Measurements from ENCODE around the gene TFCP2L1. TPM values are rescaled to one million over a fixed set of nuclear protein-coding genes. Genes with fewer than 3 reads are reported as not detected.

TFCP2L1 gene
- total RNA-seq, 1 donor from 2014 or later: 0.86 TPM

DNA sequence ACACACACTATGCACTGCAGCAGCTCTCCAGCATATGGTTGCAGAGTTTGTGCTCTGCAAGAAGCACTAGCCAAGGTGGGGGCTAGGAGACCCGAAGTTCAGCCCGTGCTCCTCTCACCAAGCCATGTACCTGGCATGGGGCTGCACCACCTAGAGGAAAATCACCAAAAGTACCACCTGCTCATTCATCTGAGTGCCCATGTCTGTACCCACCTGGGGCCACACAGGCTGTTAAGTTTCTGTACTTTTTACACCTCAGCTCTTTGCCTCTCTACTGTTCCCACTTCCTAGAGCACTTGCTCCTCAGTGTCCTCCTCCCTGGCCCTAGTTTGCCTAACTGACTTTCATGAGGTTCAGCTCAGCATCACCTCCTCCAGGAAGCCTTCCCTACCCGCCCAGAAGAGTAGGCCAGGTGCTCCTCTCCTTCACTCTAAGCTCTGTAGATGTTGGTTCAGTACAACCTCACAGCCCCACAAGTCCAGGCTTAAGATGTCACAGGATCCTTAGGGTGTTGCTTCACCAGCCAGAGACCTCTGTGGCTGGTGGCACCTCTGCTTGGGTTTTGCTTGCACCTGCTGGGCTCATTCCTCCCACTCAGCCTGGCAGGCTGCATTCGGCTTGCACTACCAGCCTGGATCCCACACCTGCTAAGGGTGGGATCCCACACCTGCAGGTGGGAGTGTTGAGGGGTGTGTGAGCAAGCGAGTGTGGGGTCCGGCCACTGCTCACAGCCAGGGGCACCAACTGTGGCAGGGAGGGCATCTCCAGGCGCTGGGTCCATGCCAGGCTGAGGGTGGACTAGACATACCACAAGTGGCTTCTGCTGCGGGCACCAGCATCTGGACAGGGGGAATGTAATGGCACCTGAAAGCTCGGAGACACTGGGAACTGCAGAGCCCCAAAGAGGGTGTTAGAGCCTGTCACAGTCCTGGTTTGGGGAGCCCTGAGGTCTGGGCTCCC lies 10.2 kb upstream of the TFCP2L1 start:
- Mint-ChIP-seq H3K9me3 (ENCODE audit: low read depth) (no peaks in the 10 kb centered on the region), H3K4me3 (ENCODE audit: low read depth) (no peak overlapping the region), H3K36me3 (ENCODE audit: insufficient read depth) (no peaks in the 10 kb centered on the region), H3K27me3 (peaks cover 35% of the 10 kb centered on the region), H3K27ac (no peak overlapping the region), H3K4me1 (ENCODE audit: low read depth) (no peaks in the 10 kb centered on the region)
- TF ChIP-seq, protein P1, sequence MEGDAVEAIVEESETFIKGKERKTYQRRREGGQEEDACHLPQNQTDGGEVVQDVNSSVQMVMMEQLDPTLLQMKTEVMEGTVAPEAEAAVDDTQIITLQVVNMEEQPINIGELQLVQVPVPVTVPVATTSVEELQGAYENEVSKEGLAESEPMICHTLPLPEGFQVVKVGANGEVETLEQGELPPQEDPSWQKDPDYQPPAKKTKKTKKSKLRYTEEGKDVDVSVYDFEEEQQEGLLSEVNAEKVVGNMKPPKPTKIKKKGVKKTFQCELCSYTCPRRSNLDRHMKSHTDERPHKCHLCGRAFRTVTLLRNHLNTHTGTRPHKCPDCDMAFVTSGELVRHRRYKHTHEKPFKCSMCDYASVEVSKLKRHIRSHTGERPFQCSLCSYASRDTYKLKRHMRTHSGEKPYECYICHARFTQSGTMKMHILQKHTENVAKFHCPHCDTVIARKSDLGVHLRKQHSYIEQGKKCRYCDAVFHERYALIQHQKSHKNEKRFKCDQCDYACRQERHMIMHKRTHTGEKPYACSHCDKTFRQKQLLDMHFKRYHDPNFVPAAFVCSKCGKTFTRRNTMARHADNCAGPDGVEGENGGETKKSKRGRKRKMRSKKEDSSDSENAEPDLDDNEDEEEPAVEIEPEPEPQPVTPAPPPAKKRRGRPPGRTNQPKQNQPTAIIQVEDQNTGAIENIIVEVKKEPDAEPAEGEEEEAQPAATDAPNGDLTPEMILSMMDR (IDR thresholded peaks at IDR 0.05; ENCODE audit: unreplicated experiment): no peak
- no peak for DNase-seq (ENCODE audit: low spot score, unreplicated experiment)

DNA sequence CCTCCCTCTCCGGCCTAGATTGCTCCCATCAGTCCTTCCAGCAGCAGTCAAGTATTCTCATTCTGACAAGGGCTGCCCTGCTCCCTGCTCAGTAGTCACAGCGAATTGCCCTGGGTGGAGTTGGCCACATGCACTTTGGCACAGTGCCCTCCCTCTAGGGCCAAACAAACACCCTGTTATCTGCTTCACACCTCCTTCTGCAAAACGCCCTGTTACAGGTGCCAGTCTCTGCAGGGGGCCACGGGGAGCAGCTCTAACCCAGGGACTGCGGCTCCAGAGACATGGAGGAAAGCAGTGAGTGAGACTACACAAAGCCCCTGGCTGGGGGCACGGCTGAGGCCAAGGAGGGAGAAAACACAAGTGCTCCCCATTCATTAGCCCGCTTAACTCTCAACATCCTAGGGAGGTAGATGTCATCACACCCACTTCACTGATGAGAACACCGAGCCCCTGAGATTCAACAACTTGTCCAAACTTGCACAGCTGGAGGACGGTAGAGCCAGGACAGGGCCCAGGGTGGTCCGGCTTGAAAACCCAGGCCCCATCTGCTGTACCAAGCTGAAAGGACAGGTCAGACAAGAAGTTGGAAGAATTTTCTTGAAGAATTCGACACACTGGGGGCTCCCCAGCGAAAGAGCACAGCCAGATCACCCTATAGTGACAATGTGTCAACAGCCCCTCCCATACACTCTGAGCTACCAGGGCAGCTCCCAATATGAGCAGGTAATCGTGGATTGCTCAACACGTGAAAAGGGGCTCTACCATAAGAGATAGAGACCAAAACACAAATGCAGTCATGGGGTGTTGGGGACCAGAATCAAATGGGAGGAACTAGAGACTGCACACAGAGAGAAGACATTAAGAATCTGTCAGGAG lies 8.7 kb upstream of the TFCP2L1 start:
- no peaks in the 10 kb centered on the region for H3K9me3 Mint-ChIP-seq (ENCODE audit: low read depth)
- peaks cover 39% of the 10 kb centered on the region for H3K27me3 Mint-ChIP-seq
- TF ChIP-seq, protein P1 (IDR thresholded peaks at IDR 0.05; ENCODE audit: unreplicated experiment): no peak
- DNase-seq (ENCODE audit: low spot score, unreplicated experiment): no peak
- H3K4me3 Mint-ChIP-seq (ENCODE audit: low read depth): no peak overlapping the region
- H3K27ac Mint-ChIP-seq: no peak overlapping the region
- no peaks in the 10 kb centered on the region for H3K36me3 Mint-ChIP-seq (ENCODE audit: insufficient read depth)
- H3K4me1 Mint-ChIP-seq (ENCODE audit: low read depth): no peaks in the 10 kb centered on the region

DNA sequence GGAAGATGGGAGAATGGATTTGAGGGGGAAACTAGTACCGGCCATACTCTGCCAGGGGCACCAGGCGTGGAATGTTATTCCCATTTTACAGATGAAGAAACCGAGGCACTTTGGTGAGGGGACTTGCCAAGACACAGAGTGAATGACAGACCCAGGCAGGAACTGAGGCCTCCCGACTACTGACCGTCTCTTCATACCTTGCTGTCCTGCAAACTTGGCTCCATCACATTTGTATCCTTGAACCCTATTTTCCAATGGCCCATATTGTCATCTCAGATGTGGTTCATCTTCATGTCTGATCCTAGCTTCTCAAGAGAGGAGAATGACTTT lies 6.2 kb upstream of the TFCP2L1 start:
- Mint-ChIP-seq H3K27ac (no peak overlapping the region), H3K27me3 (peaks cover 52% of the 10 kb centered on the region), H3K9me3 (ENCODE audit: low read depth) (no peaks in the 10 kb centered on the region), H3K4me1 (ENCODE audit: low read depth) (no peaks in the 10 kb centered on the region), H3K4me3 (ENCODE audit: low read depth) (no peak overlapping the region), H3K36me3 (ENCODE audit: insufficient read depth) (no peaks in the 10 kb centered on the region)
- DNase-seq (ENCODE audit: low spot score, unreplicated experiment): no peak
- TF ChIP-seq, protein P1 (IDR thresholded peaks at IDR 0.05; ENCODE audit: unreplicated experiment): no peak

DNA sequence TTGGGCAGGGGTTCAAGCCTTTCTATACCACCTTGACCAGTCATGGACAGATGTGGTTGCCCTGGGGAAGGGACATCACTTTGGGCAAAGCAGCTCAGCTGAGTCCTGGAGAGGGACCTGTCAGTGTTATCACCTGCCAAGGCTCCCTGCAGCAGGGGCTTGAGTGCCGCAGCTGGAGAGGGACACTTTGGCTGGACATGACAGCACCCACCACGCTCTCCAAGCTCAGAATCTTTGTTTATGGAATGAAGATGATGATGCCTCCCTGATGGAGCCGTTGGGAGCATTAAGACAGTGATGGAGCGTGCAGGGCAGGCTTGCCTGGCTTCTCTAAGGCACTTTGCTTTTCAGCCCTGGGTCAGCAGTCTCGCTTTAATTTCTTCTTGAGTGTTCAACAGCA lies 4.3 kb upstream of the TFCP2L1 start:
- H3K4me1 Mint-ChIP-seq (ENCODE audit: low read depth): no peaks in the 10 kb centered on the region
- H3K4me3 Mint-ChIP-seq (ENCODE audit: low read depth): no peak overlapping the region
- DNase-seq (ENCODE audit: low spot score, unreplicated experiment): no peak
- no peaks in the 10 kb centered on the region for H3K36me3 Mint-ChIP-seq (ENCODE audit: insufficient read depth)
- peaks cover 52% of the 10 kb centered on the region for H3K27me3 Mint-ChIP-seq
- TF ChIP-seq, protein P1 (IDR thresholded peaks at IDR 0.05; ENCODE audit: unreplicated experiment): no peak
- H3K9me3 Mint-ChIP-seq (ENCODE audit: low read depth): no peaks in the 10 kb centered on the region
- H3K27ac Mint-ChIP-seq: no peak overlapping the region

DNA sequence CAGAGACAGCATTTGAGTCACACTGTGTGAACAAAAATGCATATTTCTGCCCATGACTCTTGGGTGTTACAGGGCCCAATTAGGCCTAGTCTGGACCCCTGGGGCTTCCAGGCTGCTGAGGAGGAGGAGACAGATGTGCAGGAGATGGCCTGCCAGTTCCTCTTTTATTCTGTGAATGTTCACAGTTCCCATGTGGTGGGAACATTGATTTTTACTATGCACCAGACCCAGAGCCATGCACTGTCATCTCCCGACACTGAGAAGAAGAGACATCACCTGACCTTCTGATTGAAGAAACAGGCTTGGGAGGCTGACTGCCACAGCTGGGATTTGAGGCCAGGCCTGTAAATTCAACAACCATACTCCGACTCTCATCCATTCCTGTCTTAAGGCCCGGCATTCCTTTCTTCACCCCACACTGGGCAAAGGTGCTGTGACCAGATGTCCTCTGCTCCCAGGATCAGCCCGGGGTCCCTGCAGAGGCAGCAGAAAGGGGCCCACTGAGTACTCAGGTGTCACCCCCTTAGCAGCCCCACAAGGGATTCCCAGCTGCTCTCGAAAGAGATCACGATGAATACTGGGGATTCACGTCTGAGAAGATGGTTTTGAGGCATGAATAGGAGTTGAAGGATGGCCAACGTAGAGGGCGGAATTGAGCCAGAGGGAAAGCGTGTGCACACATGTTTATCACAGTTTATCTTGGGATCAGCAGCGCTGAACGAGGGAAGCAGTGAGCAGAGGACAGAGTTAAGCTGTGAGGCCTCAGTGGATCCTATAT lies 3.6 kb upstream of the TFCP2L1 start:
- DNase-seq (ENCODE audit: low spot score, unreplicated experiment): no peak
- H3K27ac Mint-ChIP-seq: no peak overlapping the region
- H3K36me3 Mint-ChIP-seq (ENCODE audit: insufficient read depth): no peaks in the 10 kb centered on the region

More for the DNA sequence above, 3.6 kb upstream of the TFCP2L1 start:
- TF ChIP-seq, protein P1 (IDR thresholded peaks at IDR 0.05; ENCODE audit: unreplicated experiment): no peak
- H3K4me3 Mint-ChIP-seq (ENCODE audit: low read depth): no peak overlapping the region
- H3K27me3 Mint-ChIP-seq: peaks cover 56% of the 10 kb centered on the region
- H3K4me1 Mint-ChIP-seq (ENCODE audit: low read depth): no peaks in the 10 kb centered on the region
- no peaks in the 10 kb centered on the region for H3K9me3 Mint-ChIP-seq (ENCODE audit: low read depth)

Data from progenitor cell of endocrine pancreas (in vitro differentiated cells).